Measurements from ENCODE around the gene CDC6.

CDC6 gene

GRCh38 chr17:40342504-40343218 lies 55.0 kb downstream of the CDC6 start:
- no peak for DNase-seq

DNA sequence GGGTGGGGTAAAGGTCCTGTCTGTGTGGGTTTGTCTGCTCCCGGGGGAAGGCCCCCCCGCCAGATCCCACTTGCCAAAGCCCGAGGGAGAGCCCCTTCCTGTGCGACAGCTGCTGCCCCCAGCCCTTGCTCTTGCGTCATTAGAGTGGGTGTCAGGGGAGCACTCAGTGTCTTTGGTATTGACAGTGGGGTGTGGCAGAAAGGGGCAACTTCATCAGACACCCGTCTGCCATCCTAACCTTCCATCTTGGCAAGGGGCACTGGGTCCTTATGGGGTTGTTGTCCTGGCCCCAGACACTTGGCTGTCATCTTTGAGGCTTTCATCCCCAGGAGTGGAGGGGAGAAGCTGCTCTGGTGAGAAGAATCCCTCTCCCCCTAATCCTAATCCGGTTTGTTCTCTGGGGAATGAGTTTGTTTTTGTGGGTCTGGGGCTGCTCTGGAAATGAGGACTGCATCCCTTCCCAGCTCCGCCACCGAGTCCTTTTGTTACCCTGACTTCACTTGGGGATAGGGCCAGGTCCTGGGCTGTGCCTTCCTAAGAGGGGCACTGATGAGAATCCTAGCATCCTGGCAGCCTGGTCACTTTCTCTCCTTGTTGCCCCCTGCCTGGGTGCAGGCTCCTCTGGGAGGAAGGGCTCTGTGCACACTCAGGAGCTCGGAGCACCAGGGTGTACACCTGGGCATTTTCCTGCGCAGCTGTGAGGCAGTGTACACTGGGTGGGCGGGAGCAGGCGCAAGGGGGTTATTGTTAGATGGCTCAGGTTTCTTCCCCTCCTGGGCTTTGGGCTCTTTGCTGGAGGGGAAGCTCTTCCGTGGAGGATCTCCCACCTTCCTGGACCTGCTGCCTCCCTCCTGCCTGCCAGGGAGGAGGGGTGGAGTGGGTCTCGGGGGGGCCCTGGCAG lies 55.8 kb downstream of the CDC6 start:
- DNase-seq = no peak

- DNase-seq = no peak
Measured at GRCh38 chr17:40344421-40345160, 56.9 kb downstream of the CDC6 start.

DNA sequence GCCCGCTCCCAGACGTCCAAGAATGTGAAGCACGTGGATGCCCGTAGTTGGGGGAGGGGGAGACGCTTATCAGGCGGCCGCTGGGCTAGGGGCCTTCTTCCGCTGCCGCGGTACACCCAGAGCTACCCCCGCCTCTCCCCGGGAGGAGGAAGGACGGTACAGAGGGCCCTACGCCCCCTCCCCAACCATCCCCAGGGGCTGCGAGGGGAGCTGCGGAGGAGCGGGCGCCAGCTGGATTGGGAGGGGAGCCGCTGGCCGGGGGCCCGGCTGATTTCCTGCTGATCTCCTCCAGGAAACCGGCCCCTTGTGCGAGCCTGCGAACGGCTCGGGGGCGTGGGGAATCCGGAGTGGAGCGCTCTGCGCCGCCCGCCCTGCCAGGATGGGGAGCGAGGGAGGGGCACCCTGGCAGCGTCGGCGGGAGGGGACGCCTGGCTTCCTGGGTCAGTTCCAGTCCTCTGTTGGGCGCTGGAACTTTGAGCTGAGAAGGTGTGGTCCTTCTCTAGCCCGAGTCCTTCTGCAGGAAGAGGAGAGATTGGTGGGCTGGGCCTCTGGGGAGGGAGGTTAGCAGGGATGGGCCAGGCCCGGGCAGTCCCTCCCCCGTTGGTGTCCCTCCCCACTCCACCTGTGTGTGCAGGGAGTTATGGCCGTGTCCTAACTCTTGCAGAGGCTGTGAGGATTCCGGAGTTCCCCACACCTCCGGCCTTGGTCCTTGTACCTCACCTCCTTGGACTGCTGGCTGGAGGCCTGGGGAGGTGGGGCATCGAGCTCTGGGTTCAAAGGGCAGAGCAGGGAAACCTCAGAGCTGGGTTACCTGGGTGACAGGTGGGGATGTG lies 57.7 kb downstream of the CDC6 start:
- no peak for DNase-seq

DNA sequence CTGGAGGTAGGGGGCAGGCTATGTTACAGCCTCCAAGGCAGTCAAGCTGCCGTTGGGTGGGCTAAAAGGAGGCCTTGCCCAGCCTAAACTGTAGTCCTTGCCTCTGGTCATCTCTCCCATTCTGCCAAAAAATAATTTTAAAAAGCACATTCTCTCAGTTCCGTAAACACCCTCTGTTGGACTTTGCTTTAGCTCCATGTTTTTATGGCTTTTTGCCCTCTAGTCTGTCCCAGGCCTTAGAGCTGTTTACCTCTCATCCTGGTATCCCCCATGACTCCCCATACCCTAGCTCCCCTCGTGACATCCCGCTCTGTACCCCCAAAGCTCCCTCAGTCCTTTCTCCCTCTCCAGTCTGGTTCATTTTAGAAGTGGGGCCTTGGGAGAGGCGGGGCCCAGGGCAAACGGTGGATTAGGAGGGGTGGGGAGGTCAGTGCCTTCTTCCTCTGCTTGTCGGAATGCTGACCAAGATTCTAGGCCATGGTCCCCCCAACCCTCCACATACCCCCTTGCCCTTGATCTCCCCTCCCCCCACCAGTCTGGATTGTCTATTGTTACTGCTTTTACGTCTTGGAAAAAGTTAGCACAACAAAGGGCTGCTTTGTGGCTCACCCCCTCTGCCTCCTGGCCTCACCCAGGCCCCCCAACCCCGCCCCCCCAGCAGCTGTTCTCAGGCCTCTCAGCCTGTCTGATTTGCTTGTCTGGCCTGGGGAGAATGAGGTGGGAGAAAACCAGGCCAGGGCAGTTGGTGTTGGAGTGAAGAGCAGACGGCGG lies 58.5 kb downstream of the CDC6 start:
- no peak for DNase-seq

- DNase-seq = no peak
Measured at GRCh38 chr17:40346765-40347158, 59.1 kb downstream of the CDC6 start.

DNA sequence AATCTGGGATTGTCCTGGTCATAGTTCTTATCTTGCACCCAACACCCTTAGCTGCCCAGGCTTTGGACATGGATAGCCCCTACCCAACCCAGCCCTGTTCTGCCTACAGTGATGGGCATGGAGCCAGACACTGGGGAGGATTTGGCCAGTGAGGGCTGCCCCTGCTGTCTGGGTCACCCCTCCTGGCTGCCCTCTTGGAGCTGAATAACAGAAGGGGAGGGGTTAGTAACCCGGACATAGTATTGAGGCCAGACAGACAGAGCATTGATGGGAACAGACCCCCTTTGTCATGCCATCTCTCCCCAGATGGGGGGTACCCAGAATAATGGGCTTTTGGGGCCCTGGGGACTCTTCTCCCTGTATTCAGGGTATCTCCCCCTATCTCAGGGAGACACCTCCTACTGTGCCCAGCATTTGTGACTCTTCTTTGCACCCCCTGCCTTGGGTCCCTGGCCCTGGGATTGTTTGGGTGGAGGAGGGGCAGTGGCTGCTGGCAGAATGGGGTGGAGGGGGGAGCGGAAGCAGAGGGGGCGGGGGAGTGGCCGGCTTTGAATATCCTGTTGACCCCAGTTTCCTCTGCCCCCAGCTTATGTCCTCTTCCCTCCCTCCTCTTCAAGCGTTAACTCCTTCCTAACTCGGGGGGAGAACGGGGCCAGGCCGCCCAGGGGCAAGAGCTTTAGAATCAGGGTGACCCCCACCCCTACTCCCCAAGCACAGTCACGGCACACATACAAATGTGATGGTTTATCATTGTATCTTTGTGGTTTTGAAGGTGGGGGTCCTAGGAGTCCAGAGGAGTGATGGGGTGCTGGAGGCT lies 59.8 kb downstream of the CDC6 start:
- DNase-seq = no peak

DNA sequence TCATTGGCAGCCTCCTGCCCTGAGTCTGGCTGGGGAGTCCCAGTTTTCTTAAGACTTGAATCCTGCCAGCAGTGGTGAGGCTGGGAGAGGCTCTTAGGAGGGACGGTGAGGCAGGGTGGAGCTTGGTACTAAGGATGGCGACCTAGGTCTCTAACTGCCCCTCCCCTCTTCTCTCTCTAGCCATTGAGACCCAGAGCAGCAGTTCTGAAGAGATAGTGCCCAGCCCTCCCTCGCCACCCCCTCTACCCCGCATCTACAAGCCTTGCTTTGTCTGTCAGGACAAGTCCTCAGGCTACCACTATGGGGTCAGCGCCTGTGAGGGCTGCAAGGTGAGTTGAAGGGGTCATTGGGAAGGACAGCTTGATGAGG lies 60.4 kb downstream of the CDC6 start:
- DNase-seq = no peak

GRCh38 chr17:40348562-40349476 lies 61.1 kb downstream of the CDC6 start:
- no peak for DNase-seq

DNA sequence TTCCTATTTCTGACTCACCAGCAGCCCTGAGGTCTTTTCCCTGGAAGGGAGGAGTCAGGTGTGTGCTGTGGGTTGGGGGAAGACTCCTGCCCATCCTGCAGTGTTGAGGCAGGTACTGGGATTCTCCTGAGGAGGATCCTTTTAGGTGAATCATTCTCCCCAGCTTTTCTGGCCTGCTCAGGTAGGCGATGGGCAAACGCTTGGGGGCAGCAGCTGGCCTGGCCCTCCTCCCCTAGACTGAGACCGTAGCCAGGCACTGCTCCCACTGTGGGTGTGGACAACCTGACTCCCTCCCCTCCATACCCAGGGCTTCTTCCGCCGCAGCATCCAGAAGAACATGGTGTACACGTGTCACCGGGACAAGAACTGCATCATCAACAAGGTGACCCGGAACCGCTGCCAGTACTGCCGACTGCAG lies 61.8 kb downstream of the CDC6 start:
- DNase-seq = no peak

GRCh38 chr17:40349895-40350688 lies 62.4 kb downstream of the CDC6 start:
- no peak for DNase-seq

- DNase-seq = no peak
Measured at GRCh38 chr17:40350689-40351358, 63.1 kb downstream of the CDC6 start.

- no peak for DNase-seq
Measured at GRCh38 chr17:40351359-40352236, 63.9 kb downstream of the CDC6 start.

DNA sequence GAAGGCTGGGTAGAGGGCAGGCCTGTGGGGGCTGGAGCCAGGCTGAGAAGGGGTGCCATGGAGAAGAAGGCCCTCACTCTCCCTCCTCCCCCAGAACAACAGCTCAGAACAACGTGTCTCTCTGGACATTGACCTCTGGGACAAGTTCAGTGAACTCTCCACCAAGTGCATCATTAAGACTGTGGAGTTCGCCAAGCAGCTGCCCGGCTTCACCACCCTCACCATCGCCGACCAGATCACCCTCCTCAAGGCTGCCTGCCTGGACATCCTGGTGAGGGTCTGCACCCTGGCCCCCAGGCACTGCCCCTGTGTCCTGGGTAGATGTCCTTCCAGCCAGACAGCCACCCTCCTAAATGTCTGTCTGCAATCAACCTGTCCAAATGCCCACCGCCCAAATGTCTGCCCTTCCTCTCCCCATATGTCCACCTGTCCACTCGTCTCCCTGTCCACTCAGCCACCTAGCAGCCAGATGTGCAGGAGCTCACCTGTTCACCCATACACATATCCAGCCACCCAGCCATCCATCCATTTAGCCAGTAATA lies 64.6 kb downstream of the CDC6 start:
- DNase-seq = no peak

GRCh38 chr17:40352779-40353394 lies 65.2 kb downstream of the CDC6 start:
- peak; percentile 73 to 80 for DNase-seq

Data from AML-193 (cell line).